ENCODE measurements around the gene AP3M1. TPM values are rescaled to one million over a fixed set of nuclear protein-coding genes. Genes with fewer than 3 reads are reported as not detected.

Gene AP3M1
- total RNA-seq, 1 donor from 2014 or later, result 58.3 TPM

DNA sequence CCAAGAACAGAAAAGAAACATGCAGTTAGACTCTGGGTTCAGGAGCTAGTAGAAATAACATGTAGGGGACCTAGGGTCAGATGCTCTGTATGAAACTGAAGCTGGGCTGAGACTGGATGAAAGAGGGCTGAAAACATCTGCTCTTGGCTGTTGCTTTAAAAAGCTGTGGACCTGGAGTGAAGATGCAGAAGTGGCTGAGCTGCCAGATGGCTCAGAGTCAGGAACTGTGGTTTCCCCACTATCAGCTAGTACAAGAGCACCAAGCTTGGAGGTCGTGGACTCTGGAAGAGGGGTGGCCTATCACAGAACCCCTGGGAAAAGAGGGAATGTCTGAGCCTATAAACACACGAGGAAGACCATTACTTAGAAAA, 6.3 kb upstream of the AP3M1 start:
- Mint-ChIP-seq H3K9me3 (no peaks in the 10 kb centered on the region), H3K36me3 (peaks cover 6% of the 10 kb centered on the region), H3K4me3 (no peak overlapping the region), H3K27ac (no peak overlapping the region), H3K4me1 (peaks cover 19% of the 10 kb centered on the region), H3K27me3 (ENCODE audit: insufficient read depth, low read depth) (no peaks in the 10 kb centered on the region)
- H2AFZ ChIP-seq (replicated peaks), result no peak overlapping the region
- H3K36me3 ChIP-seq, result no peaks in the 10 kb centered on the region
- peaks cover 15% of the 10 kb centered on the region for H3K4me1 ChIP-seq
- TF ChIP-seq EZH2 (IDR thresholded peaks at IDR 0.05), result no peak
- TF ChIP-seq, protein P1, sequence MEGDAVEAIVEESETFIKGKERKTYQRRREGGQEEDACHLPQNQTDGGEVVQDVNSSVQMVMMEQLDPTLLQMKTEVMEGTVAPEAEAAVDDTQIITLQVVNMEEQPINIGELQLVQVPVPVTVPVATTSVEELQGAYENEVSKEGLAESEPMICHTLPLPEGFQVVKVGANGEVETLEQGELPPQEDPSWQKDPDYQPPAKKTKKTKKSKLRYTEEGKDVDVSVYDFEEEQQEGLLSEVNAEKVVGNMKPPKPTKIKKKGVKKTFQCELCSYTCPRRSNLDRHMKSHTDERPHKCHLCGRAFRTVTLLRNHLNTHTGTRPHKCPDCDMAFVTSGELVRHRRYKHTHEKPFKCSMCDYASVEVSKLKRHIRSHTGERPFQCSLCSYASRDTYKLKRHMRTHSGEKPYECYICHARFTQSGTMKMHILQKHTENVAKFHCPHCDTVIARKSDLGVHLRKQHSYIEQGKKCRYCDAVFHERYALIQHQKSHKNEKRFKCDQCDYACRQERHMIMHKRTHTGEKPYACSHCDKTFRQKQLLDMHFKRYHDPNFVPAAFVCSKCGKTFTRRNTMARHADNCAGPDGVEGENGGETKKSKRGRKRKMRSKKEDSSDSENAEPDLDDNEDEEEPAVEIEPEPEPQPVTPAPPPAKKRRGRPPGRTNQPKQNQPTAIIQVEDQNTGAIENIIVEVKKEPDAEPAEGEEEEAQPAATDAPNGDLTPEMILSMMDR (IDR thresholded peaks at IDR 0.05), result no peak
- no peak for TF ChIP-seq EZH2phosphoT487 (IDR thresholded peaks at IDR 0.05)
- no peaks in the 10 kb centered on the region for H3K27me3 ChIP-seq
- H3K4me3 ChIP-seq, result no peak overlapping the region
- DNase-seq (ENCODE audit: low spot score), result no peak
- no peak overlapping the region for H3K9ac ChIP-seq
- no peak overlapping the region for H3K4me2 ChIP-seq
- H3K27ac ChIP-seq, result no peak overlapping the region
- peaks cover 2% of the 10 kb centered on the region for H3F3A ChIP-seq (ENCODE audit: low read depth)
- H4K20me1 ChIP-seq (ENCODE audit: low read depth), result no peaks in the 10 kb centered on the region
- H3K79me2 ChIP-seq (ENCODE audit: low read depth), result peaks cover 89% of the 10 kb centered on the region
- no peaks in the 10 kb centered on the region for H3K9me3 ChIP-seq (ENCODE audit: low read depth)

DNA sequence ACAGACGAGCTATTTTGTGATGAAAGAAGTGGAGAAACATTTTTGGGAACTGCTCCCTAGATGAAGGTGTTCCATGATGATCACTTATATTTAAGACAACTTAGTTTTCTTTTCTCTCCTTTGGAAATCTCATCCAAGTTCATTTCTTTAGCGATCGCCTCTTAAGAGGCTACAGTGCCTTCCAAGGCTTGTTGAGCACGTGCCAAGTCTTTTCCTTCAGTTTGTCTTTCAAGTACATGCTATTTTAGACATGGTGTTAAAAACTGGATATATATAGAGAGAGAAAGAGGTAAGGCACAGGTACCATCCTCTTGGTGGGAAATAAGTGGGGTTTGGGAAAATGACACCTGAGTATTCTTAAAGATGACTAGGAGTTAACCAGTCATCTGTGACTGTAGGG, 3.0 kb upstream of the AP3M1 start:
- Histone ChIP-seq H3K4me3 (no peak overlapping the region), H3K36me3 (no peaks in the 10 kb centered on the region), H3K79me2 (ENCODE audit: low read depth) (peaks cover 92% of the 10 kb centered on the region), H3K27me3 (no peaks in the 10 kb centered on the region), H3K27ac (no peak overlapping the region), H3K4me1 (peaks cover 21% of the 10 kb centered on the region), H3K9ac (no peak overlapping the region), H3K9me3 (ENCODE audit: low read depth) (no peaks in the 10 kb centered on the region), H2AFZ (replicated peaks) (no peak overlapping the region), H4K20me1 (ENCODE audit: low read depth) (peaks cover 6% of the 10 kb centered on the region), H3F3A (ENCODE audit: low read depth) (peaks cover 20% of the 10 kb centered on the region), H3K4me2 (peak overlapping the region; percentile 84)
- H3K36me3 Mint-ChIP-seq, result peaks cover 3% of the 10 kb centered on the region
- no peaks in the 10 kb centered on the region for H3K27me3 Mint-ChIP-seq (ENCODE audit: insufficient read depth, low read depth)
- DNase-seq (ENCODE audit: low spot score), result no peak
- peaks cover 19% of the 10 kb centered on the region for H3K4me1 Mint-ChIP-seq
- TF ChIP-seq EZH2 (IDR thresholded peaks at IDR 0.05), result no peak
- TF ChIP-seq, protein P1 (IDR thresholded peaks at IDR 0.05), result no peak
- TF ChIP-seq EZH2phosphoT487 (IDR thresholded peaks at IDR 0.05), result no peak
- peak overlapping the region; percentile 30 for H3K27ac Mint-ChIP-seq
- H3K9me3 Mint-ChIP-seq, result no peaks in the 10 kb centered on the region
- no peak overlapping the region for H3K4me3 Mint-ChIP-seq

DNA sequence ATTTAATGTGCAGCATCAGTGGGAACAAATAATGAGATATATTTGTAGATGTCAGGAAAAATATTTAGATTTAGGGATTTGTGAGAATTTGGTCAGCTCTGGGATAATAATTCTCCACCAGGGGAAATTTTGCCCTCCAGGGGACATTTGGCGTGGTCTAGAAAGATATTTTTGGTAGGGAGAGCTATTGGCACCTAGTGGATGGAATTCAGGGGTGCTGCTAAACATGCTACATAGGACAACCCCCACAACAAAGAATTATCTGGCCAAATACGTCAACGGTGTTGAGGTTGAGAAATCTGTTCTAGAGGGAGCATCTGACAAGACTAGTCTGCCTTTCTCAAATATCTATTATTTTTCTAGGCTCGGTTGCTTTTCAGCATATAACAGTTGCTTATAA, 2.5 kb upstream of the AP3M1 start:
- Histone ChIP-seq H3K4me1 (peaks cover 21% of the 10 kb centered on the region), H3K79me2 (ENCODE audit: low read depth) (peaks cover 92% of the 10 kb centered on the region), H2AFZ (replicated peaks) (no peak overlapping the region), H3F3A (ENCODE audit: low read depth) (peaks cover 20% of the 10 kb centered on the region), H3K36me3 (no peaks in the 10 kb centered on the region), H3K4me3 (peak overlapping the region; percentile 98), H3K4me2 (peak overlapping the region; percentile 84), H3K9ac (no peak overlapping the region), H4K20me1 (ENCODE audit: low read depth) (peaks cover 6% of the 10 kb centered on the region), H3K27ac (no peak overlapping the region), H3K9me3 (ENCODE audit: low read depth) (no peaks in the 10 kb centered on the region), H3K27me3 (no peaks in the 10 kb centered on the region)
- peak; percentile 26 for DNase-seq (ENCODE audit: low spot score)
- Mint-ChIP-seq H3K4me3 (no peak overlapping the region), H3K27me3 (ENCODE audit: insufficient read depth, low read depth) (no peaks in the 10 kb centered on the region), H3K27ac (no peak overlapping the region), H3K36me3 (peaks cover 3% of the 10 kb centered on the region), H3K9me3 (no peaks in the 10 kb centered on the region), H3K4me1 (peaks cover 19% of the 10 kb centered on the region)
- TF ChIP-seq, protein P1 (IDR thresholded peaks at IDR 0.05), result peak; percentile 47
- TF ChIP-seq EZH2 (IDR thresholded peaks at IDR 0.05) (no peak), EZH2phosphoT487 (IDR thresholded peaks at IDR 0.05) (no peak)

All from neural progenitor cell (in vitro differentiated cells).